ENCODE measurements around the gene BBS2.

BBS2 gene

GRCh38 chr16:56475201-56475600 is 44.6 kb downstream of the BBS2 start:
- Histone ChIP-seq H3K9me3 (ENCODE audit: control insufficient read depth, insufficient read depth, low read length) (no peaks in the 10 kb centered on the region), H3K4me1 (ENCODE audit: control insufficient read depth, insufficient read depth, low read length) (peaks cover 11% of the 10 kb centered on the region; the same call in 1 of the 2 replicates), H3K27me3 (ENCODE audit: control insufficient read depth, insufficient read depth, low read length) (no peaks in the 10 kb centered on the region), H3K27ac (ENCODE audit: low read depth, low read length) (no peak overlapping the region), H3K36me3 (ENCODE audit: control insufficient read depth, insufficient read depth, low read length) (peaks cover 85% of the 10 kb centered on the region), H3K9ac (ENCODE audit: low read depth, low read length) (no peak overlapping the region), H3K4me3 (ENCODE audit: low read depth, low read length) (no peak overlapping the region)

- Histone ChIP-seq H3K36me3 (ENCODE audit: control insufficient read depth, insufficient read depth, low read length) (peaks cover 97% of the 10 kb centered on the region), H3K27me3 (ENCODE audit: control insufficient read depth, insufficient read depth, low read length) (no peaks in the 10 kb centered on the region), H3K4me3 (ENCODE audit: low read depth, low read length) (no peak overlapping the region), H3K27ac (ENCODE audit: low read depth, low read length) (no peak overlapping the region), H3K4me1 (ENCODE audit: control insufficient read depth, insufficient read depth, low read length) (peaks cover 10% of the 10 kb centered on the region; the same call in 1 of the 2 replicates), H3K9ac (ENCODE audit: low read depth, low read length) (no peak overlapping the region), H3K9me3 (ENCODE audit: control insufficient read depth, insufficient read depth, low read length) (no peaks in the 10 kb centered on the region)
These were observed 49.2 kb downstream of the BBS2 start for GRCh38 chr16:56470666-56471065.

GRCh38 chr16:56470232-56470631 is 49.6 kb downstream of the BBS2 start:
- Histone ChIP-seq H3K27ac (ENCODE audit: low read depth, low read length) (no peak overlapping the region), H3K9me3 (ENCODE audit: control insufficient read depth, insufficient read depth, low read length) (no peaks in the 10 kb centered on the region), H3K4me3 (ENCODE audit: low read depth, low read length) (no peak overlapping the region), H3K27me3 (ENCODE audit: control insufficient read depth, insufficient read depth, low read length) (no peaks in the 10 kb centered on the region), H3K9ac (ENCODE audit: low read depth, low read length) (no peak overlapping the region), H3K4me1 (ENCODE audit: control insufficient read depth, insufficient read depth, low read length) (peaks cover 6% of the 10 kb centered on the region; the same call in 1 of the 2 replicates), H3K36me3 (ENCODE audit: control insufficient read depth, insufficient read depth, low read length) (peaks cover 97% of the 10 kb centered on the region)

GRCh38 chr16:56469748-56470147 is 50.1 kb downstream of the BBS2 start:
- peaks cover 2% of the 10 kb centered on the region; the same call in 1 of the 2 replicates for H3K4me1 ChIP-seq (ENCODE audit: control insufficient read depth, insufficient read depth, low read length)
- H3K9ac ChIP-seq (ENCODE audit: low read depth, low read length) = no peak overlapping the region
- H3K27ac ChIP-seq (ENCODE audit: low read depth, low read length) = no peak overlapping the region
- peaks cover 95% of the 10 kb centered on the region for H3K36me3 ChIP-seq (ENCODE audit: control insufficient read depth, insufficient read depth, low read length)
- H3K27me3 ChIP-seq (ENCODE audit: control insufficient read depth, insufficient read depth, low read length) = no peaks in the 10 kb centered on the region
- H3K4me3 ChIP-seq (ENCODE audit: low read depth, low read length) = no peak overlapping the region
- H3K9me3 ChIP-seq (ENCODE audit: control insufficient read depth, insufficient read depth, low read length) = no peaks in the 10 kb centered on the region

GRCh38 chr16:56468800-56469199 is 51.0 kb downstream of the BBS2 start:
- Histone ChIP-seq H3K27ac (ENCODE audit: low read depth, low read length) (no peak overlapping the region), H3K9me3 (ENCODE audit: control insufficient read depth, insufficient read depth, low read length) (no peaks in the 10 kb centered on the region), H3K4me3 (ENCODE audit: low read depth, low read length) (no peak overlapping the region), H3K4me1 (ENCODE audit: control insufficient read depth, insufficient read depth, low read length) (no peaks in the 10 kb centered on the region), H3K27me3 (ENCODE audit: control insufficient read depth, insufficient read depth, low read length) (no peaks in the 10 kb centered on the region), H3K36me3 (ENCODE audit: control insufficient read depth, insufficient read depth, low read length) (peaks cover 95% of the 10 kb centered on the region), H3K9ac (ENCODE audit: low read depth, low read length) (no peak overlapping the region)

- no peaks in the 10 kb centered on the region for H3K27me3 ChIP-seq (ENCODE audit: control insufficient read depth, insufficient read depth, low read length)
- peaks cover 96% of the 10 kb centered on the region for H3K36me3 ChIP-seq (ENCODE audit: control insufficient read depth, insufficient read depth, low read length)
- H3K4me3 ChIP-seq (ENCODE audit: low read depth, low read length) = no peak overlapping the region
- no peaks in the 10 kb centered on the region for H3K4me1 ChIP-seq (ENCODE audit: control insufficient read depth, insufficient read depth, low read length)
- H3K9me3 ChIP-seq (ENCODE audit: control insufficient read depth, insufficient read depth, low read length) = no peaks in the 10 kb centered on the region
- H3K27ac ChIP-seq (ENCODE audit: low read depth, low read length) = no peak overlapping the region
- no peak overlapping the region for H3K9ac ChIP-seq (ENCODE audit: low read depth, low read length)
These were observed 53.5 kb downstream of the BBS2 start for GRCh38 chr16:56466344-56466743.

DNA sequence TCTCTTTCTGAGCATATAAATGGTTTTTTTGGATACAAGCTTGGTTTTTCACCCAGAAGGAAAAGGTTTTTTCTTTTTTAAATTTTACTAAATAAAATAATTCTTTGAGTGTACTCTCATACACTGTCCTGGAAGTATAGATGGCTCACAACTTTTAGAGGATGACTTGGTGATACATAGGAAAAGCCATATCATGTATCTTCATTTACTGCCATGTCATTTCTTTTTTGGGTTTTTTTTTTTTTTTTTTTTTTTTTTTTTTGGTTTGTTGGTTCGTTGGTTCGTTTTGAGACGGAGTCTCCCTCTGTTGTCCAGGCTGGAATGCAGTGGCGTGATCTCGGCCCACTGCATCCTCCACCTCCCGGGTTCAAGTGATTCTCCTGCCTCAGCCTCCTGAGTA is 56.7 kb downstream of the BBS2 start:
- Histone ChIP-seq H3K9me3 (ENCODE audit: control insufficient read depth, insufficient read depth, low read length) (no peaks in the 10 kb centered on the region), H3K9ac (ENCODE audit: low read depth, low read length) (no peak overlapping the region), H3K27ac (ENCODE audit: low read depth, low read length) (no peak overlapping the region), H3K36me3 (ENCODE audit: control insufficient read depth, insufficient read depth, low read length) (peaks cover 95% of the 10 kb centered on the region), H3K27me3 (ENCODE audit: control insufficient read depth, insufficient read depth, low read length) (no peaks in the 10 kb centered on the region), H3K4me3 (ENCODE audit: low read depth, low read length) (no peak overlapping the region), H3K4me1 (ENCODE audit: control insufficient read depth, insufficient read depth, low read length) (no peaks in the 10 kb centered on the region)

GRCh38 chr16:56462064-56462796 is 57.6 kb downstream of the BBS2 start:
- no peak overlapping the region for H3K9ac ChIP-seq (ENCODE audit: low read depth, low read length)

GRCh38 chr16:56460101-56460500 is 59.7 kb downstream of the BBS2 start:
- Histone ChIP-seq H3K27me3 (ENCODE audit: control insufficient read depth, insufficient read depth, low read length) (no peaks in the 10 kb centered on the region), H3K36me3 (ENCODE audit: control insufficient read depth, insufficient read depth, low read length) (peaks cover 95% of the 10 kb centered on the region), H3K4me1 (ENCODE audit: control insufficient read depth, insufficient read depth, low read length) (no peaks in the 10 kb centered on the region), H3K9ac (ENCODE audit: low read depth, low read length) (no peak overlapping the region), H3K9me3 (ENCODE audit: control insufficient read depth, insufficient read depth, low read length) (no peaks in the 10 kb centered on the region), H3K27ac (ENCODE audit: low read depth, low read length) (no peak overlapping the region), H3K4me3 (ENCODE audit: low read depth, low read length) (no peak overlapping the region)

More at GRCh38 chr16:56462064-56462796, 57.6 kb downstream of the BBS2 start:
- H3K4me1 ChIP-seq (ENCODE audit: control insufficient read depth, insufficient read depth, low read length) = no peaks in the 10 kb centered on the region
- H3K4me3 ChIP-seq (ENCODE audit: low read depth, low read length) = no peak overlapping the region
- peaks cover 95% of the 10 kb centered on the region for H3K36me3 ChIP-seq (ENCODE audit: control insufficient read depth, insufficient read depth, low read length)
- H3K27ac ChIP-seq (ENCODE audit: low read depth, low read length) = no peak overlapping the region
- H3K9me3 ChIP-seq (ENCODE audit: control insufficient read depth, insufficient read depth, low read length) = no peaks in the 10 kb centered on the region
- no peaks in the 10 kb centered on the region for H3K27me3 ChIP-seq (ENCODE audit: control insufficient read depth, insufficient read depth, low read length)

GRCh38 chr16:56457927-56458470 is 61.8 kb downstream of the BBS2 start:
- Histone ChIP-seq H3K4me3 (ENCODE audit: low read depth, low read length) (no peak overlapping the region), H3K27me3 (ENCODE audit: control insufficient read depth, insufficient read depth, low read length) (no peaks in the 10 kb centered on the region), H3K36me3 (ENCODE audit: control insufficient read depth, insufficient read depth, low read length) (peaks cover 95% of the 10 kb centered on the region), H3K9me3 (ENCODE audit: control insufficient read depth, insufficient read depth, low read length) (no peaks in the 10 kb centered on the region), H3K9ac (ENCODE audit: low read depth, low read length) (no peak overlapping the region), H3K27ac (ENCODE audit: low read depth, low read length) (no peak overlapping the region), H3K4me1 (ENCODE audit: control insufficient read depth, insufficient read depth, low read length) (no peaks in the 10 kb centered on the region)

Data from HUES48 (cell line).